ENCODE measurements around the gene NSG2. TPM values are rescaled to one million over a fixed set of nuclear protein-coding genes. Genes with fewer than 3 reads are reported as not detected.

The NSG2 gene
- total RNA-seq, 1 donor from 2014 or later, result 0.09 TPM

GRCh38 chr5:174030286-174030685 lies 15.2 kb upstream of the NSG2 start:
- FAIRE-seq (no peak), DNase-seq (ENCODE audit: low read depth) (no peak)
- Histone ChIP-seq H3K4me3 (ENCODE audit: insufficient read depth, low read depth, low read length) (no peak overlapping the region), H3K4me1 (ENCODE audit: insufficient read depth, low read length) (no peaks in the 10 kb centered on the region), H3K9ac (ENCODE audit: low read length) (no peak overlapping the region), H3K27ac (ENCODE audit: low read depth, low read length) (no peak overlapping the region), H3K9me3 (ENCODE audit: insufficient read depth, low read depth, low read length) (no peaks in the 10 kb centered on the region), H3K36me3 (ENCODE audit: insufficient read depth, low read length) (no peaks in the 10 kb centered on the region), H3K27me3 (ENCODE audit: insufficient read depth, low read length) (no peaks in the 10 kb centered on the region), H4K20me1 (ENCODE audit: insufficient read depth, low read length) (no peaks in the 10 kb centered on the region), H2AFZ (ENCODE audit: low read depth, low read length) (no peak overlapping the region), H3K79me2 (ENCODE audit: insufficient read depth, low read length) (no peaks in the 10 kb centered on the region), H3K4me2 (ENCODE audit: low read length) (no peak overlapping the region)
- no peaks in the 10 kb centered on the region for H3K4me1 Mint-ChIP-seq (ENCODE audit: low read depth, unreplicated experiment)
- H3K36me3 Mint-ChIP-seq (ENCODE audit: low read depth, unreplicated experiment), result no peaks in the 10 kb centered on the region
- no peak overlapping the region for H3K4me3 Mint-ChIP-seq (ENCODE audit: unreplicated experiment)
- peaks cover 21% of the 10 kb centered on the region for H3K9me3 Mint-ChIP-seq (ENCODE audit: unreplicated experiment)
- TF ChIP-seq CTCF (IDR thresholded peaks at IDR 0.05; ENCODE audit: insufficient read depth, low read depth, low read length), result no peak
- no peak for TF ChIP-seq EZH2 (IDR thresholded peaks at IDR 0.05; ENCODE audit: insufficient read depth, low read length)
- peaks cover 9% of the 10 kb centered on the region for H3K27me3 Mint-ChIP-seq (ENCODE audit: low read depth, unreplicated experiment)
- no peak overlapping the region for H3K27ac Mint-ChIP-seq (ENCODE audit: unreplicated experiment)

GRCh38 chr5:174044466-174045254 lies 846 bp upstream of the NSG2 start:
- H3K4me2 ChIP-seq (ENCODE audit: low read length), result no peak overlapping the region
- H3K36me3 ChIP-seq (ENCODE audit: insufficient read depth, low read length), result no peaks in the 10 kb centered on the region
- H3K79me2 ChIP-seq (ENCODE audit: insufficient read depth, low read length), result no peaks in the 10 kb centered on the region
- no peak overlapping the region for H3K27ac ChIP-seq (ENCODE audit: low read depth, low read length)
- no peak overlapping the region for H3K27ac Mint-ChIP-seq (ENCODE audit: unreplicated experiment)
- no peaks in the 10 kb centered on the region for H3K27me3 ChIP-seq (ENCODE audit: insufficient read depth, low read length)
- no peak overlapping the region for H3K4me3 ChIP-seq (ENCODE audit: insufficient read depth, low read depth, low read length)
- no peak for DNase-seq (ENCODE audit: low read depth)
- no peak overlapping the region for H3K9ac ChIP-seq (ENCODE audit: low read length)
- H2AFZ ChIP-seq (ENCODE audit: low read depth, low read length), result no peak overlapping the region
- H3K9me3 ChIP-seq (ENCODE audit: insufficient read depth, low read depth, low read length), result no peaks in the 10 kb centered on the region
- H3K4me1 Mint-ChIP-seq (ENCODE audit: low read depth, unreplicated experiment), result no peaks in the 10 kb centered on the region
- H3K36me3 Mint-ChIP-seq (ENCODE audit: low read depth, unreplicated experiment), result no peaks in the 10 kb centered on the region
- TF ChIP-seq CTCF (IDR thresholded peaks at IDR 0.05; ENCODE audit: insufficient read depth, low read depth, low read length), result no peak
- peaks cover 32% of the 10 kb centered on the region for H3K27me3 Mint-ChIP-seq (ENCODE audit: low read depth, unreplicated experiment)
- no peaks in the 10 kb centered on the region for H4K20me1 ChIP-seq (ENCODE audit: insufficient read depth, low read length)
- no peaks in the 10 kb centered on the region for H3K4me1 ChIP-seq (ENCODE audit: insufficient read depth, low read length)
- no peak for FAIRE-seq
- peaks cover 1% of the 10 kb centered on the region for H3K9me3 Mint-ChIP-seq (ENCODE audit: unreplicated experiment)
- no peak overlapping the region for H3K4me3 Mint-ChIP-seq (ENCODE audit: unreplicated experiment)

GRCh38 chr5:174046558-174046957 lies 1.1 kb downstream of the NSG2 start:
- H3K27ac Mint-ChIP-seq (ENCODE audit: unreplicated experiment), result no peak overlapping the region
- Histone ChIP-seq H3K9ac (ENCODE audit: low read length) (no peak overlapping the region), H3K27me3 (ENCODE audit: insufficient read depth, low read length) (no peaks in the 10 kb centered on the region), H3K4me2 (ENCODE audit: low read length) (no peak overlapping the region), H4K20me1 (ENCODE audit: insufficient read depth, low read length) (no peaks in the 10 kb centered on the region), H3K4me3 (ENCODE audit: insufficient read depth, low read depth, low read length) (no peak overlapping the region), H2AFZ (ENCODE audit: low read depth, low read length) (no peak overlapping the region), H3K9me3 (ENCODE audit: insufficient read depth, low read depth, low read length) (no peaks in the 10 kb centered on the region), H3K36me3 (ENCODE audit: insufficient read depth, low read length) (no peaks in the 10 kb centered on the region), H3K27ac (ENCODE audit: low read depth, low read length) (no peak overlapping the region), H3K4me1 (ENCODE audit: insufficient read depth, low read length) (no peaks in the 10 kb centered on the region), H3K79me2 (ENCODE audit: insufficient read depth, low read length) (no peaks in the 10 kb centered on the region)
- H3K36me3 Mint-ChIP-seq (ENCODE audit: low read depth, unreplicated experiment), result no peaks in the 10 kb centered on the region
- no peak overlapping the region for H3K4me3 Mint-ChIP-seq (ENCODE audit: unreplicated experiment)
- no peak for DNase-seq (ENCODE audit: low read depth)
- no peak for FAIRE-seq
- peaks cover 50% of the 10 kb centered on the region for H3K27me3 Mint-ChIP-seq (ENCODE audit: low read depth, unreplicated experiment)
- peaks cover 4% of the 10 kb centered on the region for H3K9me3 Mint-ChIP-seq (ENCODE audit: unreplicated experiment)
- TF ChIP-seq EZH2 (IDR thresholded peaks at IDR 0.05; ENCODE audit: insufficient read depth, low read length) (no peak), CTCF (IDR thresholded peaks at IDR 0.05; ENCODE audit: insufficient read depth, low read depth, low read length) (no peak)
- no peaks in the 10 kb centered on the region for H3K4me1 Mint-ChIP-seq (ENCODE audit: low read depth, unreplicated experiment)

Measured in astrocyte (in vitro differentiated cells and primary cell).